ENCODE results near the gene RBMS3. TPM values are rescaled to one million over a fixed set of nuclear protein-coding genes. Genes with fewer than 3 reads are reported as not detected.
"Not testable (repeated sequence)": the region's sequence is repeated elsewhere in the genome, so short reads cannot be mapped to it uniquely, and the experiment has no call there.

RBMS3 gene
- total RNA-seq, 1 donor from 2014 or later: 65.1 TPM

DNA sequence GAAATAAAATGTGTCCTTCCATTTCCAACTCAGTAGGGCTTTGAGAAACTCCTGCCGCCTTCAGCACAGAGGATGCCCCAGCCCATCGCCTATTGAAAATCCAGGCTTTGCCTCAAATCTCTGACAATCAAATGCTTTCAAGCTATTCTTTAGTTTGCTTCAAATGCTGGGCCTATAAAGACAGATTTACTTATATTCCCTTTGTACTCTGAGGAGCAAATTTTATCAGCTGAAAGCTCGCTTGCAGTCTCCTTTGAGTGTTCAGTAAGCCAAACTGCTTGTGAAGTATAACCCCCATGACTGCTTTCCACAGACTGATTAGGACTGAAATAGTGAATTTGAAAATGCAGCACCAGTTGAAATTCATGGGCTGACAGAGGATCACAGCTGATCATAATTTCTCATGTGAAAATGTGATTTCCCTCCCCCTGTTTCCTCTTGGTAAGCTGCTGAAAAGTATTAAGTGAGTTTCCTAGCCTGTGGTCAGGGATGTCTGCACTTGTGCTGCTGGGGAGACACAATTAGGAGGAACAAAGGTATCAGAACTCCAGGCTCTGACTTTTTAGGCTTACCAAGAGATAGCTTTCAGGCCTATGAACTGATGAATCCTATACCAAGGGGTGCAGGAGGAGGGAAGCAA is 762.2 kb downstream of the RBMS3 start:
- no peak overlapping the region for H3K4me3 Mint-ChIP-seq (ENCODE audit: unreplicated experiment)
- H3K9me3 Mint-ChIP-seq (ENCODE audit: unreplicated experiment): no peaks in the 10 kb centered on the region
- no peaks in the 10 kb centered on the region for H3K4me1 Mint-ChIP-seq (ENCODE audit: low read depth, unreplicated experiment)
- H3K27me3 Mint-ChIP-seq (ENCODE audit: unreplicated experiment): no peaks in the 10 kb centered on the region
- DNase-seq: no peak
- H3K36me3 Mint-ChIP-seq (ENCODE audit: unreplicated experiment): no peaks in the 10 kb centered on the region
- no peak overlapping the region for H3K27ac Mint-ChIP-seq (ENCODE audit: unreplicated experiment)
- TF ChIP-seq, protein P1, sequence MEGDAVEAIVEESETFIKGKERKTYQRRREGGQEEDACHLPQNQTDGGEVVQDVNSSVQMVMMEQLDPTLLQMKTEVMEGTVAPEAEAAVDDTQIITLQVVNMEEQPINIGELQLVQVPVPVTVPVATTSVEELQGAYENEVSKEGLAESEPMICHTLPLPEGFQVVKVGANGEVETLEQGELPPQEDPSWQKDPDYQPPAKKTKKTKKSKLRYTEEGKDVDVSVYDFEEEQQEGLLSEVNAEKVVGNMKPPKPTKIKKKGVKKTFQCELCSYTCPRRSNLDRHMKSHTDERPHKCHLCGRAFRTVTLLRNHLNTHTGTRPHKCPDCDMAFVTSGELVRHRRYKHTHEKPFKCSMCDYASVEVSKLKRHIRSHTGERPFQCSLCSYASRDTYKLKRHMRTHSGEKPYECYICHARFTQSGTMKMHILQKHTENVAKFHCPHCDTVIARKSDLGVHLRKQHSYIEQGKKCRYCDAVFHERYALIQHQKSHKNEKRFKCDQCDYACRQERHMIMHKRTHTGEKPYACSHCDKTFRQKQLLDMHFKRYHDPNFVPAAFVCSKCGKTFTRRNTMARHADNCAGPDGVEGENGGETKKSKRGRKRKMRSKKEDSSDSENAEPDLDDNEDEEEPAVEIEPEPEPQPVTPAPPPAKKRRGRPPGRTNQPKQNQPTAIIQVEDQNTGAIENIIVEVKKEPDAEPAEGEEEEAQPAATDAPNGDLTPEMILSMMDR (IDR thresholded peaks at IDR 0.05; ENCODE audit: partially characterized antibody, unreplicated experiment): no peak

DNA sequence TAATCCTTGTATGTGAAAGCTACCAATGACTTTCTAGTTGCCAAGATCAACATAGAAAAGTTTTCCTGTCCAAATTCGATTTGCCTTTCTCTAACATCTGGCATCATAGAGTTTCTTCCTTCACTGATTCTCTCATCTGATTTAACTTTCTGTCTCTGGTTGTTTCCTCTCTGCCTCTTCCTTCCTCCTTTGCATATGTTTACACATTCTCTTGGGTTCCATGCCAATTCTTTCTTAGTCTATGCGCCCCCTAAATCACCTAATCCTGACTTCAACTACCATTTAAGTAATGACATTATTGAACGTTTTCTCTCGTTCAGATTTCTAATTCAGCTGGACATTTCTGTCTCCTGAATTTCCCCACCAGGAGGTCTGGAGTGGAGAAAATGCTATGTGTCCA is 763.6 kb downstream of the RBMS3 start:
- Mint-ChIP-seq H3K9me3 (ENCODE audit: unreplicated experiment) (no peaks in the 10 kb centered on the region), H3K27me3 (ENCODE audit: unreplicated experiment) (no peaks in the 10 kb centered on the region), H3K4me3 (ENCODE audit: unreplicated experiment) (no peak overlapping the region), H3K36me3 (ENCODE audit: unreplicated experiment) (no peaks in the 10 kb centered on the region), H3K4me1 (ENCODE audit: low read depth, unreplicated experiment) (no peaks in the 10 kb centered on the region), H3K27ac (ENCODE audit: unreplicated experiment) (no peak overlapping the region)
- TF ChIP-seq, protein P1 (IDR thresholded peaks at IDR 0.05; ENCODE audit: partially characterized antibody, unreplicated experiment): no peak
- DNase-seq: no peak

DNA sequence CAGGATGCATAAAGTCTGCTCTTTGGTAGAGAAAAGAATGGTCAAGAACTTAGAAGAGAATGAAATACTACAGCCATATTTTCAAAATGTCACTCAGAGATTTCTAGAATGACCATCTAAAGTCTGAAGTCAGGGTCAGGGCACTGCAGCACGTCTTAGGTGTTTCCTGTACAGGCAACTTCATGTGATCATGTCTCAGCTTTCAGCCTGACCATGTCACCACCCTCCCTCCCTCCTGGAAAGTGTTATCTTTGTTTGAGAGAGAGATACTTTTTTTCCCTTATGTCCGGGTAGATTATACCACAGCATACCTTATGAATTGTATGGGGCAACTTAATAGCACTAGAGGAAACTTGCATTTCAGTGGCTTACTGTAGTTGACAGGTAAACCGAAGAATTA is 767.6 kb downstream of the RBMS3 start:
- TF ChIP-seq, protein P1 (IDR thresholded peaks at IDR 0.05; ENCODE audit: partially characterized antibody, unreplicated experiment): no peak
- Mint-ChIP-seq H3K9me3 (ENCODE audit: unreplicated experiment) (no peaks in the 10 kb centered on the region), H3K4me1 (ENCODE audit: low read depth, unreplicated experiment) (no peaks in the 10 kb centered on the region), H3K36me3 (ENCODE audit: unreplicated experiment) (no peaks in the 10 kb centered on the region), H3K4me3 (ENCODE audit: unreplicated experiment) (no peak overlapping the region), H3K27me3 (ENCODE audit: unreplicated experiment) (peaks cover 2% of the 10 kb centered on the region), H3K27ac (ENCODE audit: unreplicated experiment) (no peak overlapping the region)
- no peak for DNase-seq

DNA sequence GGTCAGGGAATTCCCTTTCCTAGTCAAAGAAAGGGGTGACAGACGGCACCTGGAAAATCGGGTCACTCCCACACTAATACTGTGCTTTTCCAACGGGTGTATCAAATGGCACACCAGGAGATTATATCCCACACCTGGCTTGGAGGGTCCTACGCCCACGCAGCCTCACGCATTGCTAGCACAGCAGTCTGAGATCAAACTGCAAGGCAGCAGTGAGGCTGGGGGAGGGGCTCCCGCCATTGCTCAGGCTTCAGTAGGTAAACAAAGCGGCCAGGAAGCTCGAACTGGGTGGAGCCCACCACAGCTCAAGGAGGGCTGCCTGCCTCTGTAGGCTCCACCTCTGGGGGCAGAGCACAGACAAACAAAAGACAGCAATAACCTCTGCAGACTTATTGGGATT is 769.2 kb downstream of the RBMS3 start:
- H3K4me3 Mint-ChIP-seq (ENCODE audit: unreplicated experiment); H3K27me3 Mint-ChIP-seq (ENCODE audit: unreplicated experiment); H3K27ac Mint-ChIP-seq (ENCODE audit: unreplicated experiment); H3K4me1 Mint-ChIP-seq (ENCODE audit: low read depth, unreplicated experiment); H3K9me3 Mint-ChIP-seq (ENCODE audit: unreplicated experiment); H3K36me3 Mint-ChIP-seq (ENCODE audit: unreplicated experiment); DNase-seq: not testable (repeated sequence)

DNA sequence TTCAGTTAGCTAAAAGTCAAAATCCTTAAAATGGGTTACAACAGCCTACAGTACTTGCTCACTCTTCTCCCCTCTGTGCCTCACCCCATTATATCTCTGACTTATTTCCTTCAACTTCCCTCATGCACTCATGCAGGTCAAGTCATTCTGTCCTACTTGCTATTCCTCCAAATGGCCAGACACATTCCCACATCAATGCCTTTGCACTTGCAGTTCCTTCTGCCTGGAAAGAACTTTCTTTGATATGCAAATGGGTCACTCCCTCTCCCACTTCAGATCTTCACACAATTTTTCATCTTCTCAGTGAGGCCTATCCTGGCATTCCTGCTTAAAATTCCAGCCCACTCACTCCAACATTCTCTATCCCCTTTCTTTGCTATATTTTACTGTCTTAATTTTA is 778.4 kb downstream of the RBMS3 start:
- H3K27ac Mint-ChIP-seq (ENCODE audit: unreplicated experiment): no peak overlapping the region
- no peaks in the 10 kb centered on the region for H3K4me1 Mint-ChIP-seq (ENCODE audit: low read depth, unreplicated experiment)
- no peaks in the 10 kb centered on the region for H3K36me3 Mint-ChIP-seq (ENCODE audit: unreplicated experiment)
- H3K27me3 Mint-ChIP-seq (ENCODE audit: unreplicated experiment): no peaks in the 10 kb centered on the region
- TF ChIP-seq, protein P1 (IDR thresholded peaks at IDR 0.05; ENCODE audit: partially characterized antibody, unreplicated experiment): no peak
- peaks cover under 1% of the 10 kb centered on the region for H3K9me3 Mint-ChIP-seq (ENCODE audit: unreplicated experiment)
- no peak for DNase-seq
- no peak overlapping the region for H3K4me3 Mint-ChIP-seq (ENCODE audit: unreplicated experiment)
